OCI-LY7 (cell line): ENCODE measurements around the gene C16orf74. TPM values are rescaled to one million over a fixed set of nuclear protein-coding genes. Genes with fewer than 3 reads are reported as not detected.

Experiments
- BruUV-seq: library from RNA; stranded (reverse); fragments of 400-500 nt; replicated peaks from 2 replicates; lab custom pipeline; 2021; lab: Mats Ljungman, UMichigan
- CTCF ChIA-PET: fragments of 300-600 bp; sonication (Branson Sonifier 250); formaldehyde crosslinking; loops from one replicate; lab custom pipeline; 2022; ENCODE audit warnings: antibody characterized with exemption; ENCODE audit not compliant: unreplicated experiment; lab: Charles Lee
- POLR2A ChIA-PET: fragments of 300-600 bp; sonication (Branson Sonifier 250); formaldehyde crosslinking; loops from one replicate; lab custom pipeline; 2022; ENCODE audit warnings: antibody characterized with exemption; lab: Charles Lee
- DNase-seq: peaks from one replicate; pipeline ENCODE4 v3.0.0-alpha.2; 2015; ENCODE audit warnings: low spot score
- H2AFZ ChIP-seq: fragments of 200-600 bp; sonication (generic), shearing (Covaris generic); 2 replicates; pipeline ENCODE4 v1.6.1; 2014; ENCODE audit warnings: mild to moderate bottlenecking, antibody characterized with exemption, low read length, moderate library complexity
- H3K27ac ChIP-seq: fragments of 200-600 bp; sonication (generic); 2 replicates; pipeline ENCODE4 v1.5.1; 2014; ENCODE audit warnings: mixed run types, low read depth, mild to moderate bottlenecking, moderate library complexity, low read length, inconsistent platforms; ENCODE audit not compliant: poor library complexity, severe bottlenecking
- H3K36me3 ChIP-seq: fragments of 200-600 bp; sonication (generic); 2 replicates; pipeline ENCODE4 v1.6.1; 2014; ENCODE audit warnings: mild to moderate bottlenecking, antibody characterized with exemption, low read length, moderate library complexity, mixed read lengths; ENCODE audit not compliant: insufficient read depth
- H3K4me1 ChIP-seq: fragments of 200-600 bp; sonication (generic); 2 replicates; pipeline ENCODE4 v1.5.1; 2014; ENCODE audit warnings: mild to moderate bottlenecking, low read length; ENCODE audit not compliant: insufficient read depth, poor library complexity, severe bottlenecking
- H3K4me2 ChIP-seq: fragments of 200-600 bp; sonication (generic); 2 replicates; pipeline ENCODE4 v1.6.1; 2014; ENCODE audit warnings: mild to moderate bottlenecking, low read length
- H3K4me3 ChIP-seq: fragments of 200-600 bp; sonication (generic); 2 replicates; pipeline ENCODE4 v1.5.1; 2014; ENCODE audit warnings: mild to moderate bottlenecking, low read depth, low read length; ENCODE audit not compliant: poor library complexity, severe bottlenecking
- H3K79me2 ChIP-seq: fragments of 200-600 bp; sonication (generic); 2 replicates; pipeline ENCODE4 v1.6.1; 2016; ENCODE audit warnings: low read depth, mild to moderate bottlenecking, low read length, moderate library complexity, mixed read lengths; ENCODE audit not compliant: insufficient read depth
- H3K9me2 ChIP-seq: fragments of 200-600 bp; sonication (generic); 2 replicates; pipeline ENCODE4 v1.6.1; 2016; ENCODE audit warnings: mild to moderate bottlenecking, low read length, mixed read lengths; ENCODE audit not compliant: insufficient read depth
- H3K9me3 ChIP-seq: fragments of 200-600 bp; sonication (generic); 2 replicates; pipeline ENCODE4 v1.6.1; 2014; ENCODE audit warnings: mild to moderate bottlenecking, mixed run types, low read length, mixed read lengths
- H4K20me1 ChIP-seq: fragments of 200-600 bp; sonication (generic); 2 replicates; pipeline ENCODE4 v1.6.1; 2014; ENCODE audit warnings: mild to moderate bottlenecking, antibody characterized with exemption, low read length, moderate library complexity, mixed read lengths; ENCODE audit not compliant: insufficient read depth
- EZH2phosphoT487 ChIP-seq: fragments of 200-600 bp; sonication (generic); IDR thresholded peaks from 2 replicates; pipeline ENCODE4 v1.6.1; 2018; ENCODE audit warnings: low read depth, borderline replicate concordance, mild to moderate bottlenecking, mixed run types, antibody characterized with exemption, low read length, moderate library complexity, mixed read lengths
- intact Hi-C: fragments of 100-400 bp; cut with micrococcal nuclease; formaldehyde crosslinking; loops from one replicate; pipeline ENCODE4 v1.10.0; 2022; ENCODE audit not compliant: unreplicated experiment
- total RNA-seq, 2 experiments: library from RNA; depleted of rRNA in 1 of 2; stranded (reverse); fragments of >200 nt in 1 of 2; shearing (Covaris generic) in 1 of 2; gene quantifications; 2 replicates each; pipeline ENCODE4 v1.2.3, GENCODE V29; 2014 to 2022
- TF ChIP-seq, protein P1 (sequence below): fragments of 200-600 bp; sonication (generic); conservative IDR thresholded peaks from 2 replicates; pipeline ENCODE4 v1.5.1; 2014; ENCODE audit warnings: mild to moderate bottlenecking, antibody characterized with exemption, low read length, moderate library complexity, mixed read lengths

Gene C16orf74
- total RNA-seq, 2 experiments from 2014 or later, result 6.8 to 9.7 TPM

DNA sequence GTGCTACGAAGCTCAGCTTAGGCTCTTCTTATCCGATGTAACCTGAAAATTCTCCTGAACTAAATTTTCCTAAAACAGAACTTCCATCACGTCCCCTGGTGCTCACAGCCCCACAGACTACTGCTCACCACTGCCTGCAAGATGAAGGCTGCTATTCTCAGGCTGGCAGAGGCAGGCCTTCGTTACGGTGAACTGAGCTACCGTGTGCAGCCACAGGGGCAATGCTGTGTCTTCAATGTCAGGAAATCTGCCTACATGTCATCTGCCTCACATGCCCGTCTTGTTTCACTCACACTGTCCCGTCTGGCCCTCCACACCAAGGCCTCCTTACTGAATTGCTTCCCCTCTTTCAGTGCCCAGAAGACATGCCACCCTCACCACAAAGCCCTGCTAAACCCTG, 32.5 kb upstream of the C16orf74 start:
- no peaks in the 10 kb centered on the region for H3K4me1 ChIP-seq
- no peak overlapping the region for H3K4me2 ChIP-seq
- no peak overlapping the region for H3K4me3 ChIP-seq
- POLR2A ChIA-PET, result no interaction called here
- no peaks in the 10 kb centered on the region for H3K9me2 ChIP-seq
- CTCF ChIA-PET, result interaction anchor here (0.7 kb wide), 1 partner anchor 717 kb away, joined by 3 read pairs; no protein-coding TSS in a partner anchor
- H4K20me1 ChIP-seq, result no peaks in the 10 kb centered on the region
- no peaks in the 10 kb centered on the region for H3K79me2 ChIP-seq
- intact Hi-C loops, result no loop called here
- DNase-seq, result no peak
- H3K36me3 ChIP-seq, result peaks cover 87% of the 10 kb centered on the region
- TF ChIP-seq, protein P1, sequence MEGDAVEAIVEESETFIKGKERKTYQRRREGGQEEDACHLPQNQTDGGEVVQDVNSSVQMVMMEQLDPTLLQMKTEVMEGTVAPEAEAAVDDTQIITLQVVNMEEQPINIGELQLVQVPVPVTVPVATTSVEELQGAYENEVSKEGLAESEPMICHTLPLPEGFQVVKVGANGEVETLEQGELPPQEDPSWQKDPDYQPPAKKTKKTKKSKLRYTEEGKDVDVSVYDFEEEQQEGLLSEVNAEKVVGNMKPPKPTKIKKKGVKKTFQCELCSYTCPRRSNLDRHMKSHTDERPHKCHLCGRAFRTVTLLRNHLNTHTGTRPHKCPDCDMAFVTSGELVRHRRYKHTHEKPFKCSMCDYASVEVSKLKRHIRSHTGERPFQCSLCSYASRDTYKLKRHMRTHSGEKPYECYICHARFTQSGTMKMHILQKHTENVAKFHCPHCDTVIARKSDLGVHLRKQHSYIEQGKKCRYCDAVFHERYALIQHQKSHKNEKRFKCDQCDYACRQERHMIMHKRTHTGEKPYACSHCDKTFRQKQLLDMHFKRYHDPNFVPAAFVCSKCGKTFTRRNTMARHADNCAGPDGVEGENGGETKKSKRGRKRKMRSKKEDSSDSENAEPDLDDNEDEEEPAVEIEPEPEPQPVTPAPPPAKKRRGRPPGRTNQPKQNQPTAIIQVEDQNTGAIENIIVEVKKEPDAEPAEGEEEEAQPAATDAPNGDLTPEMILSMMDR, result no peak
- no peak for TF ChIP-seq EZH2phosphoT487
- H3K27ac ChIP-seq, result no peak overlapping the region
- H3K9me3 ChIP-seq, result no peaks in the 10 kb centered on the region
- no peak overlapping the region for H2AFZ ChIP-seq
- BruUV-seq, result no TSS peak

DNA sequence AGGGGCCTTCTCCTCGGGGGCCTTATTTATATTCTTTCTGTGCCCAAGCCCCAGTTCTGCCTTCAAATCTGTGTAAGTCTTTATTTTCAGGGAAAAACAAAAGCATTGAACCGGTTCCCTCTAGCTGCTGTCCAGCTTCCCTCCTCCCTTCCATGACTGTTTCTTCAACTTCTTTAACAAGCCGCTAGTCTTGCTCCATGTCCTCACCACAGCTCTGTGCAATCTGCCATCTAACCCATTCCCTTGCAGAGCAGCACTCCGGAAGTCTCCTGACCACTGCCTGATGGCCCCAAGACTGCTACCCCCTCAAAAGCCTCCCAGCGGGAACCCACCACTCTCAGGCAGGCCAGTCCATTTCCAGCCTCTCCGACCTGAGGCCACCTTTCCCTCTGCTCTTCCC, 31.6 kb upstream of the C16orf74 start:
- H3K4me2 ChIP-seq, result no peak overlapping the region
- H3K9me3 ChIP-seq, result no peaks in the 10 kb centered on the region
- ChIA-PET CTCF (interaction anchor here (0.6 kb wide), 1 partner anchor 271 kb away, joined by 16 read pairs; no protein-coding TSS in a partner anchor), POLR2A (no interaction called here)
- no peak overlapping the region for H3K27ac ChIP-seq
- H2AFZ ChIP-seq, result no peak overlapping the region
- H3K36me3 ChIP-seq, result peaks cover 87% of the 10 kb centered on the region
- BruUV-seq, result no TSS peak
- intact Hi-C loops, result no loop called here
- no peak for TF ChIP-seq EZH2phosphoT487
- TF ChIP-seq, protein P1, result no peak
- no peaks in the 10 kb centered on the region for H3K4me1 ChIP-seq
- no peak for DNase-seq
- no peaks in the 10 kb centered on the region for H3K79me2 ChIP-seq
- no peaks in the 10 kb centered on the region for H3K9me2 ChIP-seq
- no peaks in the 10 kb centered on the region for H4K20me1 ChIP-seq
- no peak overlapping the region for H3K4me3 ChIP-seq

DNA sequence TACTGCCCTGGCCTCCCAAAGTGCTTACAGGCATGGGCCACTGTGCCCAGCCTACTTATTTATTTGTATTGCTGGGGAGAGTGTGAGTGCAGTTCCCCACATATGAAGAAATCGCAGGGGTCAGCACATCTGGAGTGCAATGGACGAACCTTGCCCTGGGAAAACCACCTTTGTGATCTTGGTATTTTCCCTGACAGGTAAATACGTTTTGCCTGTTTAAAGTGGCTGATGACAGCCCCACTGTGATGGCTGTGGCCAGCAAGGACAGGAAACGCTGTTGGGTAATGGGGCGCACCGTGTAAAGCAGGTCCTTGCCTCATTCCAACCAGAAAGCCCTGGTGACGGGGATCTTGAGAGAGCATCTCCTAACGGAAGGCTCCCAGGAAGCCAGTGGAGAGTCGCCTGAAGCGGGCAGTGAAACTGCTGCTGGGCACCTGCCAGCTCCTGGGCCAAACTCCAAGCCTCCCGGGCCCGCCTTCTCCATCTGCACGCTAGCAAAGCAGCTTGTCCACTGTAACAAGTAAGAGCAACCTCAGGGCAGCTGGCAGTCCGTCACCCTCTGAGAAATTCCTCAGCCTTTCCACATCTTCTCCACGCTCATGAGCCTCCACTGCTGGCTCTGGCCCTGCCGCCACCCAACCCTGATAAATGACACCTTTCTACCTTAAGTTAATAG, 30.9 kb upstream of the C16orf74 start:
- Histone ChIP-seq H3K79me2 (no peaks in the 10 kb centered on the region), H3K4me2 (no peak overlapping the region), H3K9me3 (no peaks in the 10 kb centered on the region), H3K4me3 (no peak overlapping the region), H3K27ac (no peak overlapping the region), H3K4me1 (no peaks in the 10 kb centered on the region), H2AFZ (no peak overlapping the region), H3K36me3 (peaks cover 87% of the 10 kb centered on the region), H4K20me1 (no peaks in the 10 kb centered on the region), H3K9me2 (no peaks in the 10 kb centered on the region)
- intact Hi-C loops, result no loop called here
- ChIA-PET CTCF (interaction anchor here (0.6 kb wide), 1 partner anchor 271 kb away, joined by 16 read pairs; no protein-coding TSS in a partner anchor), POLR2A (no interaction called here)
- no peak for TF ChIP-seq EZH2phosphoT487
- TF ChIP-seq, protein P1, result no peak
- BruUV-seq, result no TSS peak
- DNase-seq, result no peak
